Esophagus mucosa (tissue), 1 donor: ENCODE results near the gene C2orf68. TPM values are rescaled to one million over a fixed set of nuclear protein-coding genes. Genes with fewer than 3 reads are reported as not detected.
A peak's percentile ranks its signal among the peaks of the same experiment; 100 is the strongest.
"Not testable (repeated sequence)": the region's sequence is repeated elsewhere in the genome, so short reads cannot be mapped to it uniquely, and the experiment has no call there.

Experiments
- ATAC-seq: fragments of 200-7000 bp; cut with Tn5 transposase; one replicate; pipeline ENCODE4 v1.9.1; 2020
- total RNA-seq: library from RNA; stranded (reverse); gene quantifications from one replicate; pipeline ENCODE4 v1.2.4, GENCODE V29; 2023
- donor health status: DM: yes; HTN: yes; CAD: no.

The C2orf68 gene
- total RNA-seq, 1 donor from 2014 or later = 23.7 TPM

- no peak for ATAC-seq
Observed at GRCh38 chr2:85628658-85629057, 16.8 kb upstream of the C2orf68 start.

GRCh38 chr2:85623991-85624390, 12.1 kb upstream of the C2orf68 start:
- ATAC-seq = no peak

GRCh38 chr2:85621338-85621737, 9.5 kb upstream of the C2orf68 start:
- no peak for ATAC-seq

- no peak for ATAC-seq
Observed at GRCh38 chr2:85619617-85620016, 7.8 kb upstream of the C2orf68 start.

GRCh38 chr2:85617723-85618122, 5.9 kb upstream of the C2orf68 start:
- not testable (repeated sequence) for ATAC-seq

GRCh38 chr2:85615413-85615728, 3.5 kb upstream of the C2orf68 start:
- no peak for ATAC-seq

- not testable (repeated sequence) for ATAC-seq
Observed at GRCh38 chr2:85614757-85615156, 2.9 kb upstream of the C2orf68 start.

GRCh38 chr2:85613717-85614515, 2.0 kb upstream of the C2orf68 start:
- no peak for ATAC-seq

- no peak for ATAC-seq
Observed at GRCh38 chr2:85611217-85611704, 605 bp downstream of the C2orf68 start.

GRCh38 chr2:85607268-85608215, 4.3 kb downstream of the C2orf68 start:
- no peak for ATAC-seq

GRCh38 chr2:85606116-85606455, 5.8 kb downstream of the C2orf68 start:
- ATAC-seq = no peak

- ATAC-seq = no peak
Observed at GRCh38 chr2:85605406-85606115, 6.3 kb downstream of the C2orf68 start.

GRCh38 chr2:85604568-85605339, 7.1 kb downstream of the C2orf68 start:
- ATAC-seq = peak; percentile 25

GRCh38 chr2:85604133-85604444, 7.8 kb downstream of the C2orf68 start:
- ATAC-seq = not testable (repeated sequence)

- ATAC-seq = peak; percentile 93
Observed at GRCh38 chr2:85602476-85603234, 9.2 kb downstream of the C2orf68 start, which contains the start of gene TMEM150A. TSS of gene TMEM150A (minus strand) at chr2:85602698. CDS start at chr2:85601948, 750 bp downstream.

- peak; percentile 56 for ATAC-seq
Observed at GRCh38 chr2:85601771-85602475, 9.9 kb downstream of the C2orf68 start.

- ATAC-seq = no peak
Observed at GRCh38 chr2:85600951-85601770, 10.7 kb downstream of the C2orf68 start.

- ATAC-seq = no peak
Observed at GRCh38 chr2:85600235-85600575, 11.7 kb downstream of the C2orf68 start.

GRCh38 chr2:85599468-85600234, 12.2 kb downstream of the C2orf68 start:
- no peak for ATAC-seq
